ENCODE measurements around the gene FCAMR.

Gene FCAMR

DNA sequence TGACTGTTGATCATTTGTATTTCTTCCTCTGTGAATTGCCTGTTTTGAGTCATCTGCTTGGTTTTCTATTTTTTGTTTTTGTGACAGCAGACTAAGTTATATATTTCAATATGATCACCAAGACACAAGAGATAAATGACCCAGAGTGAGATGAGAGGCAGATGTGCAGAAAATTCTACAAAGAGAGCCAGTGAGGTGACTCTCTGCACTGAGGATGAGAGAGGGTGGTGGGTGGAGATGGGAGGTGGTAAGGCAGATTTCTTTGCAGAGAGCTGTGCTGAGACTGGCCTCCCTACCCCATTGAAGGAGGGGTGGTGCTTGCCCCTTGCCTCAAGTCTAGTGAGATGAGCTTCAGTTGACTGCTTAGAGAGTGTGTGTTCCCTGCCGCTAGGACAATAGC, 17.6 kb upstream of the FCAMR start (continued):
- TF ChIP-seq ZNF23 (tag by site-specific recombination; IDR thresholded peaks at IDR 0.05; ENCODE audit: borderline replicate concordance) (no peak), ZNF473 (tag by site-specific recombination; IDR thresholded peaks at IDR 0.05) (no peak)

GRCh38 chr1:206986885-206987284, 16.6 kb upstream of the FCAMR start:
- H3K9me3 ChIP-seq (ENCODE audit: control insufficient read depth, insufficient read depth, low read depth, low read length) = no peaks in the 10 kb centered on the region
- H3K27ac ChIP-seq (ENCODE audit: extremely low read depth, low read depth, low read length) = no peak overlapping the region
- H3K4me3 ChIP-seq (ENCODE audit: low read depth, low read length) = no peak overlapping the region
- POLR2A ChIA-PET = no interaction called here
- CTCF ChIA-PET = interaction anchor here (0.6 to 1.2 kb wide), 5 partner anchors 17 to 513 kb away, joined by 3 to 5 read pairs (median 3); no protein-coding TSS in a partner anchor
- no peak for TF ChIP-seq ZSCAN23 (tag by site-specific recombination; IDR thresholded peaks at IDR 0.05)
- no peak for TF ChIP-seq ZNF777 (tag by site-specific recombination; IDR thresholded peaks at IDR 0.05; ENCODE audit: borderline replicate concordance)
- TF ChIP-seq, protein P1, sequence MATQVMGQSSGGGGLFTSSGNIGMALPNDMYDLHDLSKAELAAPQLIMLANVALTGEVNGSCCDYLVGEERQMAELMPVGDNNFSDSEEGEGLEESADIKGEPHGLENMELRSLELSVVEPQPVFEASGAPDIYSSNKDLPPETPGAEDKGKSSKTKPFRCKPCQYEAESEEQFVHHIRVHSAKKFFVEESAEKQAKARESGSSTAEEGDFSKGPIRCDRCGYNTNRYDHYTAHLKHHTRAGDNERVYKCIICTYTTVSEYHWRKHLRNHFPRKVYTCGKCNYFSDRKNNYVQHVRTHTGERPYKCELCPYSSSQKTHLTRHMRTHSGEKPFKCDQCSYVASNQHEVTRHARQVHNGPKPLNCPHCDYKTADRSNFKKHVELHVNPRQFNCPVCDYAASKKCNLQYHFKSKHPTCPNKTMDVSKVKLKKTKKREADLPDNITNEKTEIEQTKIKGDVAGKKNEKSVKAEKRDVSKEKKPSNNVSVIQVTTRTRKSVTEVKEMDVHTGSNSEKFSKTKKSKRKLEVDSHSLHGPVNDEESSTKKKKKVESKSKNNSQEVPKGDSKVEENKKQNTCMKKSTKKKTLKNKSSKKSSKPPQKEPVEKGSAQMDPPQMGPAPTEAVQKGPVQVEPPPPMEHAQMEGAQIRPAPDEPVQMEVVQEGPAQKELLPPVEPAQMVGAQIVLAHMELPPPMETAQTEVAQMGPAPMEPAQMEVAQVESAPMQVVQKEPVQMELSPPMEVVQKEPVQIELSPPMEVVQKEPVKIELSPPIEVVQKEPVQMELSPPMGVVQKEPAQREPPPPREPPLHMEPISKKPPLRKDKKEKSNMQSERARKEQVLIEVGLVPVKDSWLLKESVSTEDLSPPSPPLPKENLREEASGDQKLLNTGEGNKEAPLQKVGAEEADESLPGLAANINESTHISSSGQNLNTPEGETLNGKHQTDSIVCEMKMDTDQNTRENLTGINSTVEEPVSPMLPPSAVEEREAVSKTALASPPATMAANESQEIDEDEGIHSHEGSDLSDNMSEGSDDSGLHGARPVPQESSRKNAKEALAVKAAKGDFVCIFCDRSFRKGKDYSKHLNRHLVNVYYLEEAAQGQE (tag by site-specific recombination; IDR thresholded peaks at IDR 0.05) = no peak
- TF ChIP-seq GLI2 (tag by site-specific recombination; IDR thresholded peaks at IDR 0.05; ENCODE audit: borderline replicate concordance, low read depth) = no peak
- no peak for TF ChIP-seq ATF2 (tag by site-specific recombination; IDR thresholded peaks at IDR 0.05; ENCODE audit: low read depth)
- TF ChIP-seq, protein P2, sequence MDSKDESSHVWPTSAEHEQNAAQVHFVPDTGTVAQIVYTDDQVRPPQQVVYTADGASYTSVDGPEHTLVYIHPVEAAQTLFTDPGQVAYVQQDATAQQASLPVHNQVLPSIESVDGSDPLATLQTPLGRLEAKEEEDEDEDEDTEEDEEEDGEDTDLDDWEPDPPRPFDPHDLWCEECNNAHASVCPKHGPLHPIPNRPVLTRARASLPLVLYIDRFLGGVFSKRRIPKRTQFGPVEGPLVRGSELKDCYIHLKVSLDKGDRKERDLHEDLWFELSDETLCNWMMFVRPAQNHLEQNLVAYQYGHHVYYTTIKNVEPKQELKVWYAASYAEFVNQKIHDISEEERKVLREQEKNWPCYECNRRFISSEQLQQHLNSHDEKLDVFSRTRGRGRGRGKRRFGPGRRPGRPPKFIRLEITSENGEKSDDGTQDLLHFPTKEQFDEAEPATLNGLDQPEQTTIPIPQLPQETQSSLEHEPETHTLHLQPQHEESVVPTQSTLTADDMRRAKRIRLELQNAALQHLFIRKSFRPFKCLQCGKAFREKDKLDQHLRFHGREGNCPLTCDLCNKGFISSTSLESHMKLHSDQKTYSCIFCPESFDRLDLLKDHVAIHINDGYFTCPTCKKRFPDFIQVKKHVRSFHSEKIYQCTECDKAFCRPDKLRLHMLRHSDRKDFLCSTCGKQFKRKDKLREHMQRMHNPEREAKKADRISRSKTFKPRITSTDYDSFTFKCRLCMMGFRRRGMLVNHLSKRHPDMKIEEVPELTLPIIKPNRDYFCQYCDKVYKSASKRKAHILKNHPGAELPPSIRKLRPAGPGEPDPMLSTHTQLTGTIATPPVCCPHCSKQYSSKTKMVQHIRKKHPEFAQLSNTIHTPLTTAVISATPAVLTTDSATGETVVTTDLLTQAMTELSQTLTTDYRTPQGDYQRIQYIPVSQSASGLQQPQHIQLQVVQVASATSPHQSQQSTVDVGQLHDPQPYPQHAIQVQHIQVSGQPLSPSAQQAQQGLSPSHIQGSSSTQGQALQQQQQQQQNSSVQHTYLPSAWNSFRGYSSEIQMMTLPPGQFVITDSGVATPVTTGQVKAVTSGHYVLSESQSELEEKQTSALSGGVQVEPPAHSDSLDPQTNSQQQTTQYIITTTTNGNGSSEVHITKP (tag by site-specific recombination; IDR thresholded peaks at IDR 0.05) = no peak
- TF ChIP-seq ZNF354C (tag by site-specific recombination; IDR thresholded peaks at IDR 0.05; ENCODE audit: borderline replicate concordance, low read depth) = no peak
- TF ChIP-seq KLF10 (tag by site-specific recombination; IDR thresholded peaks at IDR 0.05) = no peak
- no peak for TF ChIP-seq ZNF19 (tag by site-specific recombination; IDR thresholded peaks at IDR 0.05; ENCODE audit: low read depth)
- TF ChIP-seq ZBTB20 (tag by site-specific recombination; IDR thresholded peaks at IDR 0.05) = no peak
- TF ChIP-seq ZNF214 (tag by site-specific recombination; IDR thresholded peaks at IDR 0.05; ENCODE audit: borderline replicate concordance) = no peak
- no peaks in the 10 kb centered on the region for H3K4me1 ChIP-seq (ENCODE audit: control insufficient read depth, insufficient read depth, low read length)
- no peaks in the 10 kb centered on the region for H3K36me3 ChIP-seq (ENCODE audit: control insufficient read depth in 2 of 2, insufficient read depth in 1 of 2, low read length in 2 of 2)

DNA sequence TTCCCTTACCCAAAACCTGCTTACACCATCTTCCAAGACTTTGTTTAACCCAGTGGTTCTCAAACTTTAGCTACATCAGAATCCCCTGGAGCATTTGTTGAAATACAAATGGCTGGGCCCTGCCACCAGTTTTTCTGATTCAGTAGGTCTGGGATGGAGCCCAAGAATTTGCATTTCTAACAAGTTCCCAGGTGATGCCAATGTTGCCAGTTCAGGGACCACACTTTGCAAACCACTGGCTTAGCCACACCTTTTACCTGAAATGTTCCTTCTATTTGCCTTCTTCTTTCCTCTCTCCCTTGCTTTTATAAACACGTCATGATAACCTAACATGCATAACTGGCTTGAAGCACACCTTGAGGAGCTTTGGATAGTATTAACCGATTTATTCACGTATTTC, 16.1 kb upstream of the FCAMR start:
- H3K4me3 ChIP-seq (ENCODE audit: low read depth, low read length) = no peak overlapping the region
- ChIA-PET CTCF (interaction anchor here (0.6 to 1.2 kb wide), 4 partner anchors 18 to 506 kb away, joined by 3 to 5 read pairs (median 4); no protein-coding TSS in a partner anchor), POLR2A (no interaction called here)
- H3K27ac ChIP-seq (ENCODE audit: extremely low read depth, low read depth, low read length) = no peak overlapping the region
- H3K4me1 ChIP-seq (ENCODE audit: control insufficient read depth, insufficient read depth, low read length) = no peaks in the 10 kb centered on the region
- H3K36me3 ChIP-seq (ENCODE audit: control insufficient read depth in 2 of 2, insufficient read depth in 1 of 2, low read length in 2 of 2) = no peaks in the 10 kb centered on the region
- no peaks in the 10 kb centered on the region for H3K9me3 ChIP-seq (ENCODE audit: control insufficient read depth, insufficient read depth, low read depth, low read length)
- TF ChIP-seq ZNF37A (tag by site-specific recombination; IDR thresholded peaks at IDR 0.05) = no peak
- TF ChIP-seq ZNF513 (tag by site-specific recombination; IDR thresholded peaks at IDR 0.05) = no peak
- no peak for TF ChIP-seq SP3 (tag by site-specific recombination; IDR thresholded peaks at IDR 0.05)
- no peak for TF ChIP-seq ZNF585B (tag by site-specific recombination; IDR thresholded peaks at IDR 0.05)
- TF ChIP-seq EGR2 (tag by site-specific recombination; IDR thresholded peaks at IDR 0.05; ENCODE audit: low read depth) = no peak
- TF ChIP-seq ZNF394 (tag by site-specific recombination; IDR thresholded peaks at IDR 0.05; ENCODE audit: borderline replicate concordance) = no peak
- TF ChIP-seq, protein P3, sequence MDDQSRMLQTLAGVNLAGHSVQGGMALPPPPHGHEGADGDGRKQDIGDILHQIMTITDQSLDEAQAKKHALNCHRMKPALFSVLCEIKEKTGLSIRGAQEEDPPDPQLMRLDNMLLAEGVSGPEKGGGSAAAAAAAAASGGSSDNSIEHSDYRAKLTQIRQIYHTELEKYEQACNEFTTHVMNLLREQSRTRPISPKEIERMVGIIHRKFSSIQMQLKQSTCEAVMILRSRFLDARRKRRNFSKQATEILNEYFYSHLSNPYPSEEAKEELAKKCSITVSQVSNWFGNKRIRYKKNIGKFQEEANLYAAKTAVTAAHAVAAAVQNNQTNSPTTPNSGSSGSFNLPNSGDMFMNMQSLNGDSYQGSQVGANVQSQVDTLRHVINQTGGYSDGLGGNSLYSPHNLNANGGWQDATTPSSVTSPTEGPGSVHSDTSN (CRISPR knock-in tag; IDR thresholded peaks at IDR 0.05) = no peak

Measured in HEK293 (cell line).